HepG2 (cell line): ENCODE results near the gene SLC2A4. TPM values are rescaled to one million over a fixed set of nuclear protein-coding genes. Genes with fewer than 3 reads are reported as not detected.

Experiments used
- ATAC-seq: fragments of 200-7000 bp; cut with Tn5 transposase; 3 replicates; pipeline ENCODE4 v1.9.1; 2020; ENCODE audit warnings: mild to moderate bottlenecking, moderate library complexity
- BruUV-seq: library from RNA; stranded (reverse); fragments of 400-500 nt; replicated peaks from 2 replicates; lab custom pipeline; 2021; lab: Mats Ljungman, UMichigan
- CTCF ChIA-PET: fragments of 300-600 bp; formaldehyde crosslinking; extraction: SDS; loops from one replicate; lab custom pipeline; 2021; ENCODE audit warnings: low total read pairs, inconsistent platforms, low intra/inter-chr PET ratio; lab: Yijun Ruan, JAX
- POLR2A ChIA-PET: fragments of 350-600 bp; sonication (Branson Sonifier 250); formaldehyde crosslinking; loops from one replicate; lab custom pipeline; 2020; ENCODE audit warnings: antibody characterized with exemption, inconsistent platforms; lab: Yijun Ruan, JAX
- DNase-seq: peaks from one replicate; pipeline ENCODE4 v3.0.0-alpha.2; 2015; ENCODE audit warnings: low spot score
- FAIRE-seq: peaks from 3 replicates; lab custom pipeline; 2011; peaks lifted over from hg19 to GRCh38; lab: Jason Lieb, UNC
- H2AFZ ChIP-seq: one replicate; pipeline ENCODE4 v1.6.1; 2011; ENCODE audit warnings: low read length, inconsistent platforms
- H3K27ac ChIP-seq: fragments of 300-600 bp; 3 replicates; pipeline ENCODE4 v1.8.0; 2011; ENCODE audit warnings: mixed run types, mild to moderate bottlenecking, mixed read lengths, low read length, inconsistent platforms; ENCODE audit not compliant: insufficient read depth; ENCODE audit errors: extremely low read length
- H3K27me3 ChIP-seq, 2 experiments: fragments of 200-600 bp in 1 of 2; 2 replicates in 1 of 2; 3 replicates in 1 of 2; pipeline versions ENCODE4 v1.6.0 to v1.8.0; 2011; ENCODE audit warnings: low read length in 2 of 2, mild to moderate bottlenecking in 2 of 2, moderate library complexity in 2 of 2, inconsistent platforms in 1 of 2; ENCODE audit not compliant: insufficient read depth in 2 of 2, control insufficient read depth in 1 of 2
- H3K36me3 ChIP-seq, 2 experiments: fragments of 200-600 bp in 1 of 2; replicated peaks in 1 of 2; 2 replicates in 1 of 2; 3 replicates in 1 of 2; pipeline versions ENCODE4 v1.5.1 to v1.8.0; 2011; ENCODE audit warnings: low read length in 2 of 2, inconsistent platforms in 1 of 2; ENCODE audit not compliant: insufficient read depth in 2 of 2, control insufficient read depth in 1 of 2
- H3K4me1 ChIP-seq: 2 replicates; pipeline ENCODE4 v1.5.1; 2012; ENCODE audit warnings: low read length, inconsistent platforms; ENCODE audit not compliant: insufficient read depth
- H3K4me2 ChIP-seq: 2 replicates; pipeline ENCODE4 v1.6.0; 2011; ENCODE audit warnings: low read depth, low read length, inconsistent platforms
- H3K4me3 ChIP-seq, 3 experiments: fragments of 200-600 bp in 1 of 3; sonication (generic), shearing (Covaris generic) in 1 of 3; replicated peaks in 1 of 3; 2 replicates each; pipeline ENCODE4 v1.5.1; 2011 to 2016; ENCODE audit warnings: low read length in 3 of 3, inconsistent platforms in 2 of 3, low read depth in 2 of 3, mild to moderate bottlenecking in 2 of 3, control low read depth in 1 of 3, mixed read lengths in 1 of 3; ENCODE audit not compliant: insufficient read depth in 1 of 3
- H3K79me2 ChIP-seq: one replicate; pipeline ENCODE4 v1.6.1; 2011; ENCODE audit warnings: low read length, inconsistent platforms; ENCODE audit not compliant: insufficient read depth
- H3K9ac ChIP-seq: 2 replicates; pipeline ENCODE4 v1.6.0; 2011; ENCODE audit warnings: mild to moderate bottlenecking, low read depth, low read length, inconsistent platforms; ENCODE audit not compliant: insufficient read depth
- H3K9me3 ChIP-seq: 2 replicates; pipeline ENCODE4 v1.5.1; 2012; ENCODE audit warnings: mild to moderate bottlenecking, low read length
- H4K20me1 ChIP-seq: 2 replicates; pipeline ENCODE4 v1.6.0; 2011; ENCODE audit warnings: inconsistent platforms, mild to moderate bottlenecking, low read length, moderate library complexity; ENCODE audit not compliant: insufficient read depth
- AGO2 ChIP-seq: fragments of 200-400 bp; formaldehyde crosslinking; optimal IDR thresholded peaks from 2 replicates; pipeline ENCODE3; 2017; ENCODE audit warnings: mild to moderate bottlenecking, low read depth, low read length, moderate library complexity
- HMGA1 ChIP-seq: sonication (generic); formaldehyde crosslinking; conservative IDR thresholded peaks from 2 replicates; pipeline ENCODE4 v1.4.0; 2020; ENCODE audit warnings: missing genetic modification reagents
- POLR2G ChIP-seq: fragments of 200-400 bp; formaldehyde crosslinking; IDR thresholded peaks from 2 replicates; pipeline ENCODE4 v1.6.1; 2018; ENCODE audit warnings: mild to moderate bottlenecking, low read depth, low read length, moderate library complexity
- YEATS4 ChIP-seq: sonication (generic); formaldehyde crosslinking; IDR thresholded peaks from 2 replicates; pipeline ENCODE4 v1.4.0; 2020; ENCODE audit warnings: missing genetic modification reagents, borderline replicate concordance
- ZNF3 ChIP-seq: IDR thresholded peaks from 2 replicates; pipeline ENCODE4 v1.7.0; 2017; ENCODE audit warnings: inconsistent platforms
- ZNF460 ChIP-seq: sonication (generic); formaldehyde crosslinking; IDR thresholded peaks from 2 replicates; pipeline ENCODE4 v1.5.1; 2020; ENCODE audit warnings: missing genetic modification reagents, mild to moderate bottlenecking, borderline replicate concordance
- ZNF780A ChIP-seq: sonication (generic); formaldehyde crosslinking; IDR thresholded peaks from 2 replicates; pipeline ENCODE4 v1.8.0; 2022; ENCODE audit warnings: mild to moderate bottlenecking, missing genetic modification reagents, moderate library complexity
- ZNF83 ChIP-seq: sonication (generic); formaldehyde crosslinking; IDR thresholded peaks from 2 replicates; pipeline ENCODE4 v1.4.0; 2020; ENCODE audit warnings: missing genetic modification reagents, mild to moderate bottlenecking, borderline replicate concordance
- WGBS: methylation state at CpG from one replicate; pipeline ENCODE4 v1.1.6; 2017; ENCODE audit warnings: low lambda C conversion rate; 5-methylcytosine and 5-hydroxymethylcytosine counted together
- in situ Hi-C: cut with HindIII; loops from 2 replicates; pipeline ENCODE4 v1.10.0; 2017; ENCODE audit warnings: low pct_unique_long_range_greater_than_20kb; ENCODE audit not compliant: extremely low pct_ligation_motif_present
- intact Hi-C: fragments of 100-400 bp; cut with micrococcal nuclease; formaldehyde crosslinking; loops from one replicate; pipeline ENCODE4 v1.10.0; 2022; ENCODE audit not compliant: unreplicated experiment
- polyA plus RNA-seq, 8 experiments: library from polyadenylated mRNA; depleted of rRNA in 3 of 8; stranded (reverse) in 7 of 8; unstranded in 1 of 8; fragments of >200 nt; fragmentation: Illumina TruSeq in 4 of 8; extraction: Trizol in 4 of 8; gene quantifications; 2 replicates each; pipeline versions ENCODE4 v1.2.1 to v1.2.3, GENCODE V29; 2011 to 2016; ENCODE audit warnings: low read depth in 4 of 8, missing spikeins in 1 of 8, mixed read lengths in 1 of 8; ENCODE audit not compliant: insufficient read depth in 1 of 8
- total RNA-seq, 5 experiments: library from RNA; depleted of rRNA; stranded (reverse); fragments of >200 nt; fragmentation: Illumina TruSeq; extraction: Trizol; gene quantifications; 2 replicates each; pipeline ENCODE4 v1.2.3, GENCODE V29; 2016; ENCODE audit warnings: low read depth in 1 of 5
- TF ChIP-seq, protein P1 (sequence below): sonication (generic); formaldehyde crosslinking; IDR thresholded peaks from 2 replicates; pipeline ENCODE4 v1.8.1; 2023; ENCODE audit warnings: mild to moderate bottlenecking, moderate library complexity, missing genetic modification reagents

The SLC2A4 gene
- total and polyA plus RNA-seq, 2 of the 13 experiments (the other 11 are each of a cell fraction or from before 2014, with no cell fraction given), result 4.9 to 5.8 TPM

DNA sequence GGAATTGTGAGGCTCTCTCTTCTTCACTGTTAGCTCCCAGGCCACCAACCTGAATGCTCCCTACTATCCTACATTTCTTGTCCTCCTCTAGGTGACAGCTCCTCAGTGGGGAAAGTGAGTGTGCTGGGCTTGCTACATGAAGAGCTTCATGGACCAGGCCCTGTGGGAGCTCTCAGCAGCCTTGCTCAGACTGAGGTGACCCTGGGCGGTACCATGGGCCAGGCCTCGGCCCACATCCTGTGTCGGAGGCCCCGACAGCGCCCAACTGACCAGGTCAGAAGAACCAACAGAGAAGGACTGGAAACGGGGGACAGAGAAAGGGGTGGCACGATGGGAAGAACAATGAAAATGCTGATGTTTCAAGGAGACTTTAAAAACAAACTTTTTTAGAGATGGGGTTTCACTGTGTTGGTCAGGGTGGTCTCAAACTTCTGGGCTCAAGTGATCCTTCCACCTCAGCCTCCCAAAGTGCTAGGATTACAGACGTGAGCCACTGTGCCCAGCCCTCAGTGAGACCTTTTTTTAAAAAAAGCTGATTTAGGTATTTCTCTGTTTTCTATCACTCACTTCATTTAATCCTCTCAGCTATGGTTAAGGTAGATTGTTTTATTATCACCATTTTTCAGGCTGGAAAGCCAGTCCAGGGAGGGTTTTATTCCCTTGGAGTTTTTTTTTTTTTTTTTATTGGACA, 24.6 kb upstream of the SLC2A4 start:
- no peak overlapping the region for H3K4me2 ChIP-seq
- ChIA-PET CTCF (no interaction called here), POLR2A (interaction anchor here (1.1 to 3.5 kb wide), 5 partner anchors 16 to 57 kb away, joined by 3 to 35 read pairs (median 3); partner anchors contain the start of genes DVL2, GABARAP, PHF23 and SLC2A4)
- peaks cover 14% of the 10 kb centered on the region for H3K79me2 ChIP-seq
- H3K9me3 ChIP-seq, result no peaks in the 10 kb centered on the region
- H4K20me1 ChIP-seq, result no peaks in the 10 kb centered on the region
- TF ChIP-seq YEATS4 (CRISPR knock-in tag), result no peak
- peak; percentile 51 for TF ChIP-seq AGO2
- no peak for TF ChIP-seq ZNF83 (CRISPR knock-in tag)
- no peak overlapping the region for H2AFZ ChIP-seq
- FAIRE-seq, result no peak
- no peak for ATAC-seq
- in situ Hi-C loops, result no loop called here
- peak overlapping the region; percentile 3 for H3K27ac ChIP-seq
- H3K36me3 ChIP-seq, result peaks cover 8 to 13% of the 10 kb centered on the region in 2 experiments; a peak in 4 of 5 replicates
- no peak for DNase-seq
- H3K9ac ChIP-seq, result no peak overlapping the region
- H3K4me1 ChIP-seq, result peaks cover 52% of the 10 kb centered on the region
- intact Hi-C loops, result no loop called here
- BruUV-seq, result no TSS peak
- peaks cover 0 to 2% of the 10 kb centered on the region in 2 experiments; a peak in 1 of 5 replicates for H3K27me3 ChIP-seq
- H3K4me3 ChIP-seq, result no peak overlapping the region
- WGBS, result 96% methylated on average over 8 of the region's 8 CpGs

DNA sequence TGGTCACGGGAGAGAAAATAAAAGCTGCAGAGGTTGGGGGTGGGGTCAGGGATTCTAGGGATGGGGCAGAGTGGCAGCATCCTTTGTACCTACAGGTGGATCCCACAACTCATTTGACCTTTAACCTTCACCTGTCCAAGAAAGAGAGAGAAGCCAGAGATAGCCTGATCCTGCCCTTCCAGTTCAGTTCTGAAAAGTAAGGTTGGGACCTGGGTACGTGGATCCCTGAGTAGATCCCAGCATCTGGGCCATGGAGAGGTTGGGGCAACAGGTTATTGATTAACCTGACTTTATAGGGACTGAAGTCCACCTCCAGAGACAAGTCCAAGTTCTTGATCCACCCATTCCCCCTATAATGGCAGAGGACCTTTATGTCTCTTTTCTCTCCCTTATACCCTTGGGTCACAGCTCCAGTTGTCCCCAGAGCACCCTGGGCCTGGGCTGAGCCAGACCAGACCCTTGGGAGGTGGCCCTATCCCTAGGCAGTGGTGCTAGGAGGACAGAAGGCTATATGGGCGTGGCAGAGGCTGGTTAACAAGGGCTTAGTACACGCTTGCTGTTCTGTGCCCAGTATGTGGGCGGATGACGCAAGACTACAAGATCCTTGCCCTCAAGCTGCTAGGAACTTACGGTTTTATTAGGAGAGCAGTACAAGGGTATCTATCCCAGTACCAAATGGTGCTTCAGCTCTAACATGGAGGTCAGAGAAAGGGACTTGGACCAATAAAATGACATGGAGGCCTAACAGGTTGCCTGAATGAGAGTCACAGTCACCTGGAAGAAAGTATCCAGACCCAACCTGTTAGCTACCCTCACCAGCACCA, 22.6 kb upstream of the SLC2A4 start:
- H3K9ac ChIP-seq, result peak overlapping the region; percentile 43
- DNase-seq (peak; percentile 78), FAIRE-seq (peak; percentile 93), ATAC-seq (peak; percentile 83)
- in situ Hi-C loops, result no loop called here
- no peaks in the 10 kb centered on the region for H3K27me3 ChIP-seq
- H3K4me1 ChIP-seq, result peaks cover 53% of the 10 kb centered on the region
- POLR2A ChIA-PET, result interaction anchor here (0.6 to 3.5 kb wide), 12 partner anchors 8 to 368 kb away, joined by 3 to 35 read pairs (median 4); partner anchors contain the start of genes DVL2, GABARAP, NEURL4 and PHF23
- no peaks in the 10 kb centered on the region for H4K20me1 ChIP-seq
- CTCF ChIA-PET, result no interaction called here
- H3K4me3 ChIP-seq, result peak overlapping the region in 2 of 3 experiments; percentile 1 to 50; a peak in 3 of 6 replicates
- peaks cover 3% of the 10 kb centered on the region for H3K79me2 ChIP-seq
- intact Hi-C loops, result no loop called here
- peaks cover 8 to 13% of the 10 kb centered on the region in 2 experiments; a peak in 4 of 5 replicates for H3K36me3 ChIP-seq
- H2AFZ ChIP-seq, result no peak overlapping the region
- 8% methylated on average over 5 of the region's 7 CpGs for WGBS
- peak overlapping the region; percentile 77 for H3K4me2 ChIP-seq
- no peaks in the 10 kb centered on the region for H3K9me3 ChIP-seq
- TSS peak; percentile 95 for BruUV-seq
- peak overlapping the region; percentile 70 for H3K27ac ChIP-seq
- TF ChIP-seq POLR2G (peak; percentile 80), ZNF460 (no peak), HMGA1 (CRISPR knock-in tag) (no peak), ZNF780A (no peak), ZNF3 (CRISPR knock-in tag) (no peak)
- TF ChIP-seq, protein P1, sequence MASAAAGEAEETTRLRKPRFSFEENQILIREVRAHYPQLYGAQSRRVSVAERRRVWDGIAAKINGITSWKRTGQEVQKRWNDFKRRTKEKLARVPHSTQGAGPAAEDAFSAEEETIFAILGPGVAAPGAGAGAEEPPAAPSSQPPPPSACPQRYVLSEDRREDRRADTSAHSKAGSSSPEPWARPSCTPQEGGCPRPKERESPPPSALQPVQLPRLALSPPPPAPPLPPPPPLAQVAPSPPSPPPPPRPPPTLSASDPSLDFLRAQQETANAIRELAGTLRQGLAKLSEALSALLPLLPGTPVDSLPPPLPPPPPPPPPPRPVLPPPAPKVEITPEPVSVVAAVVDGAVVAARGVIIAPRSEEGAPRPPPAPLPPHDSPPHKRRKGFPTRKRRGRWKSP (CRISPR knock-in tag), result peak; percentile 71; the same call in 1 of the 2 replicates
